Stimulated activated naive B cell treated with anti-CD40 and anti-IgM and Interleukin-4, amounts not matched to agents 10 μg/mL and 1 μg/mL and 100 μg/mL, for 72 hours (primary cell): ENCODE measurements around the gene SLC18A3.

Source experiments
- ATAC-seq, 2 donors: fragments of 150-1000 bp; cut with Tn5 transposase; replicated peaks; 2 replicates each; pipeline ENCODE4 v1.10.0; 2021; ENCODE audit warnings: moderate library complexity in 1 of 2
- DNase-seq: peaks from one replicate; pipeline ENCODE4 v3.0.0; 2021
- H3K27ac Mint-ChIP-seq: one replicate; pipeline ENCODE4 v1.8.0; 2022; ENCODE audit warnings: mild to moderate bottlenecking, mixed read lengths
- H3K27me3 Mint-ChIP-seq, 2 donors: one replicate each; pipeline ENCODE4 v1.8.0; 2022; ENCODE audit warnings: mixed read lengths in 2 of 2
- H3K36me3 Mint-ChIP-seq, 2 donors: one replicate each; pipeline ENCODE4 v1.8.0; 2022; ENCODE audit warnings: mixed read lengths in 2 of 2, mild to moderate bottlenecking in 1 of 2
- H3K4me1 Mint-ChIP-seq, 2 donors: one replicate each; pipeline ENCODE4 v1.8.0; 2022; ENCODE audit warnings: mixed read lengths in 2 of 2, mild to moderate bottlenecking in 1 of 2
- H3K4me3 Mint-ChIP-seq, 2 donors: one replicate each; pipeline ENCODE4 v1.8.0; 2022; ENCODE audit warnings: mild to moderate bottlenecking in 2 of 2, mixed read lengths in 2 of 2, moderate library complexity in 1 of 2
- H3K9me3 Mint-ChIP-seq, 2 donors: one replicate each; pipeline ENCODE4 v1.8.0; 2022; ENCODE audit warnings: mixed read lengths in 2 of 2, mild to moderate bottlenecking in 1 of 2

Gene SLC18A3

DNA sequence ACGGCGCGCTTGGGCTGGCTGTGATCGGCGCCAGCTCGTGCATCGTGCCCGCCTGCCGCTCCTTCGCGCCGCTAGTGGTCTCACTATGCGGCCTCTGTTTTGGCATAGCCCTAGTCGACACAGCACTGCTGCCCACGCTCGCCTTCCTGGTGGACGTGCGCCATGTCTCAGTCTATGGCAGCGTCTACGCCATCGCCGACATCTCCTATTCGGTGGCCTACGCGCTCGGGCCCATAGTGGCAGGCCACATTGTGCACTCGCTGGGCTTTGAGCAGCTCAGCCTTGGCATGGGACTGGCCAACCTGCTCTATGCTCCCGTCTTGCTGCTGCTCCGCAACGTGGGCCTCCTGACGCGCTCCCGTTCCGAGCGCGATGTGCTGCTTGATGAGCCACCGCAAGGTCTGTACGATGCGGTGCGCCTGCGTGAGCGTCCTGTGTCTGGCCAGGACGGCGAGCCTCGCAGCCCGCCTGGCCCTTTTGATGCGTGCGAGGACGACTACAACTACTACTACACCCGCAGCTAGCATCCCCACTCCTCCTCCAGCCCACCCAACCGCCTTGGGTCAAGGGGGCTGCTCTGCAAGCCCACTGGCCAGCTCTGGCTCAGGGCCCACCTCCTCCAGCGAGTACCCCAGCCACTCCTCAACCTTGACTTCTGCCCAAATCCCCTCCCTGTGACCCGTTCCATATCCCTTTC lies 1.9 kb downstream of the SLC18A3 start:
- no peak for ATAC-seq

DNA sequence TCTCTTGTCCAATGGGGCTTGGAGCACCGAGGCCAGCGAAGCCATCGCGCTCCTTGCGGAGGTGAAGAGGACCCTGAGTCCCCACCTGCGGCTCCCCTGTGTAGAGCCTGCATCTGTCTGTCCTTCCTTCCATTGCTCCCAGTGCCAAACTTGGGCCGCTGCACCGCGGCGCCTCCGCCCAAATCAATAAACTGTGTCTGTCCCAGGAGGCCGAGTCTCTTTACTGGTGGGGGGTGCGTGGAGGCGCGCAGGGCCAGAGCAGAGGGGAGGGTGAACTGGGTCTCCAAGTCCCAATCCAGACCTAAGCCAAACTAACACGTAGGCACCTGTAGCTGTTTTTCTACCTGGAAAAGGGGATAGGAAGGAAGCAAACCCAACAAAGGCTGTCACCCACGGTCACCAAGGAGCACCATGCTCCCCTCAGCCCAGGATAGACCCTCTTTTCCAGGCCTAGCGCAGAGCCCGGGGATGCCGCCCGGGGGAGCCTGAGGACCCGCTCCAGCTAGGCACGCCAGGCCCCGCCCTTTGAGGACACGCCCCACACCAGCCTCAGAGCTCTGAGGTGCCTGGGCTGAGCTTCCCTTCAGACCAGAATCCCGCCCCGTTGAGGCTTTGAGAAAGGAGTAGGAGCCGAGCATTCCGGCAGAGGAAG lies 2.5 kb downstream of the SLC18A3 start:
- peak; percentile 34 to 42 for ATAC-seq
- H3K27me3 Mint-ChIP-seq = peaks cover 82 to 89% of the 10 kb centered on the region in 2 donors
- H3K9me3 Mint-ChIP-seq = peaks cover 9 to 10% of the 10 kb centered on the region in 2 donors
- DNase-seq = no peak
- H3K27ac Mint-ChIP-seq = peak overlapping the region; percentile 85
- H3K36me3 Mint-ChIP-seq = peaks cover 10 to 13% of the 10 kb centered on the region in 2 donors
- peaks cover 26 to 38% of the 10 kb centered on the region in 2 donors for H3K4me1 Mint-ChIP-seq
- peak overlapping the region in 1 of 2 donors; percentile 56 for H3K4me3 Mint-ChIP-seq

More for the DNA sequence above, 1.9 kb downstream of the SLC18A3 start:
- DNase-seq = no peak
- Mint-ChIP-seq H3K4me3 (peak overlapping the region; percentile 33 to 56), H3K9me3 (peaks cover 10 to 12% of the 10 kb centered on the region in 2 donors), H3K27ac (peak overlapping the region; percentile 85), H3K4me1 (peaks cover 29 to 42% of the 10 kb centered on the region in 2 donors), H3K36me3 (peaks cover 10 to 13% of the 10 kb centered on the region in 2 donors), H3K27me3 (peaks cover 82 to 89% of the 10 kb centered on the region in 2 donors)

DNA sequence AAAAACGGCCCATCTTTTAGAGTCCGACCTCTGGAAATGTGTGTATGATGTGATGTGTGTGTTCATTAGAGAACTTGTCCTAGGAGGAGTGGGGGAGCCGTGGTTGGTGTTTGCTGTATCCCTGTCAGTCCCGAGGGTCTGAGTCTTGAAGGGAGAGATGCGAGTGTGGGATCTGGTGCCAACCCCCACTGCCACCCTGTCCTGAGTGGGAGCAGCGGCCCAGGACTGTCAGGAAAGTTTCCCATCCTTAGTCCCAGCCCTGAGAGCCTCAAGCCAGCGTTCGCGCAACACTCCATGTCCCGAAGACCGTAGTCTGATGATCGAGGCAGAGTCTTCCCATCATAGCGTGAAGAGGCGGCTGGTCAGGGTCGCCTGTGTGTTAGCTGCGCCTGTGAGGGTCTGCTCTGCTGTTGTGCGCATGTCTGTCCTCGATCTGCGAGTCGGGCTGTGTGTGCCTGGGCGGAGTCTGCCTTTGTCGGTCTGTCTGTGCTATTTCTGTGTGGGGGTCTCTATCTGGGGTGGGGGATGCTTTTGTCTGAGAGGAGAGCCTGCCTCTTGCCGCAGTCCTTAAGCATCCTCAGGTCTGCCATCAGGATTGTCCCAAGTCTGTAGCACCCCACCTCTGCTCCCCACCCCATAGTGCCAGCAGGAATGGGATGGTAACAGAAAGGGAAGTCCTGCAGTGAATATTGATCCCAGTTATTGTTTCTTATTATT lies 3.2 kb downstream of the SLC18A3 start:
- peaks cover 10 to 13% of the 10 kb centered on the region in 2 donors for H3K36me3 Mint-ChIP-seq
- peaks cover 9 to 10% of the 10 kb centered on the region in 2 donors for H3K9me3 Mint-ChIP-seq
- no peak overlapping the region for H3K4me3 Mint-ChIP-seq
- DNase-seq (no peak), ATAC-seq (no peak)
- H3K27ac Mint-ChIP-seq = peak overlapping the region; percentile 85
- H3K27me3 Mint-ChIP-seq = peaks cover 81 to 89% of the 10 kb centered on the region in 2 donors
- peaks cover 26 to 38% of the 10 kb centered on the region in 2 donors for H3K4me1 Mint-ChIP-seq

DNA sequence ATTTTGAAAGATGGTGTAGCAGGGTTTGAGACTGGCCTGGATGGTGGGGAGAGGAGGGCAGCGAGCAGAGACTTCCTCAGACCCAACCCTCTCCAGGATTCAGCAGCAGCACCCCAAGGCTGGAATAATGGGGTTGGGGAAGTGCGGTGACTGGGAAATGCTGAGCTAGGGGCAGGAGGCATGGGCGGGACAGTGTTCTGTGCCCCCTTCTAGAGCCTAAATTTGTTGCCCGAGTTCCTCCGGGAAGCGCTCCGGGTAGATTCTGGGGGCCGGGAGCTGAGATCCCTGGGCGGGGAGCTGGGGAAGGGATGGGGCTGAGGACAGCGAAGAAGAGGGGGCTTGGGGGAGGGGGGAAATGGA lies 3.8 kb downstream of the SLC18A3 start, which contains the start of gene CHAT:
Gene CHAT, plus strand, starts transcription at position 156 of the 360 bp plus-strand sequence. Its CDS starts 153 bp downstream, at position 309.
- Mint-ChIP-seq H3K27me3 (peaks cover 78 to 89% of the 10 kb centered on the region in 2 donors), H3K4me1 (peaks cover 26 to 36% of the 10 kb centered on the region in 2 donors), H3K27ac (peak within 1 kb of the TSS; percentile 85), H3K4me3 (peak within 1 kb of the TSS in 1 of 2 donors; percentile 23), H3K36me3 (peaks cover 9 to 13% of the 10 kb centered on the region in 2 donors), H3K9me3 (peaks cover 9 to 10% of the 10 kb centered on the region in 2 donors)
- DNase-seq (no peak), ATAC-seq (no peak)

DNA sequence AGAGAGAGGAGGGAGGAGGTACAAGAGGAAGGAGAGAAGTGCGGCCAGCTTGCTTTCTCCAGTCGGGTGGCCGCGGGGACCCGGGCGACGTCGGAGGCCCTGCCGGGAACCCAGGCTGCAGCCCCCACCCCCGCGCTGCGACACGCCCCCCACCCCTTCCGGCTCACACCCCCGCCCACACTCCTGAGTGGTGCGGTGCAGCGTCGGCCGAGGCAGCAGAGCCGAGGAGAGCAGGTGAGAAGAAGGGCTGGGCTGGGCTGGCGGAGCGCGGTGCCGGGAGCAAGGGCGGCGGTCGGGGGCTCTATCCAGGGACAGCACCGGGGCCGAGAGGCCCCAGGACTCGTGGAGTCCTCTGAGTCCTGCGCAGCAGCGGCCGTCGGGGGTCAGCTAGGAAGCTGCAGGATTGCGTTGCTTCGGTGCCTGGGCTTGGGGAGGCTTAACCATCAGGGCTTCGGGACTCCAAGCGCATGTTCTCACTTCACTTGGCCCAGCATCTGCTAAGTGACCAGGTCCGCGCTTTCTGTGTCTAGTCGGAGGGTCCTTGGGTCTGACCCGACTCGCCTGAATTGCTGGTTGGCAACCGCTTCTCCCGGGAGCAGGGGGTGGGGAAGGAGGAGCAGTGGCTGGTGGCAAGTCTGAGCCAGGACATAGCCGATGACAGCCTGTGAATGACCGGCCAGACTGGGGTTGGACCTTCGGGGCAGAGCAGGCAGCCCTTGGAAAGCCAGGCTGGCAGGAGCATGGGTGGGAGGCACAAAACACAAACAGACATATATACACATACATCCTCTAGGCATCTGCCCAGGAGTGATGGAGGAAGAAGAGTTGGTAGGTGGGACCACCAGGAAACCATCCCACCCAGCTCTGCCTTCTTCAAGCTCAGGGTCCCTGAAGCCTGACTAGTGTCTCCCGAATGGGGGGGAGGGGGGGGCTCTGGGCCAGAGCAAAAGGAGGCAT lies 4.4 kb downstream of the SLC18A3 start:
- Mint-ChIP-seq H3K4me3 (no peak overlapping the region), H3K27ac (peak overlapping the region; percentile 20), H3K27me3 (peaks cover 79 to 85% of the 10 kb centered on the region in 2 donors), H3K9me3 (peaks cover 9 to 10% of the 10 kb centered on the region in 2 donors), H3K36me3 (peaks cover 8 to 13% of the 10 kb centered on the region in 2 donors), H3K4me1 (peaks cover 24 to 29% of the 10 kb centered on the region in 2 donors)
- DNase-seq (no peak), ATAC-seq (no peak)

DNA sequence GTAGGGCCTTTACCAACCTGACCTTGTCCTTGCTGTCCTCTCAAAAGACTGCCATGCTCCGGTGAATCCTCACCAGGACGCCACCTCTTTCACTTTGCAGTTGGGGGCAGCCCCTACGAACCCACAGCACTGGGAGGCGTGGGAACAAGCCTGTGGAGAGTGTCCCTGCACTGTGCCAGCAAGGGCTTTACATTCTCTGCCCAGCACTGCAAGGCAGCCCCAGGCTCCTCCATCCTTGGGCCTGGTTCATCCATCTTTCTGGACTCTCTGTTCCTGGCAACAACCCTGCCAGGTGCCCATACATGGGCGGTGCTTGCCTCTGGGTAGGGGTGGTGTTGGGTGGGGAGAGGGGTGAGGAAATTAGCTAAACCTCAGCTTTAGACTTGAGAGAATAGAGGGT lies 5.1 kb downstream of the SLC18A3 start:
- Mint-ChIP-seq H3K27me3 (peaks cover 86 to 91% of the 10 kb centered on the region in 2 donors), H3K27ac (no peak overlapping the region), H3K4me1 (peaks cover 26 to 28% of the 10 kb centered on the region in 2 donors), H3K4me3 (no peak overlapping the region), H3K9me3 (peaks cover 9 to 10% of the 10 kb centered on the region in 2 donors), H3K36me3 (peaks cover 8 to 13% of the 10 kb centered on the region in 2 donors)
- ATAC-seq = peak; percentile 28 to 33
- no peak for DNase-seq

DNA sequence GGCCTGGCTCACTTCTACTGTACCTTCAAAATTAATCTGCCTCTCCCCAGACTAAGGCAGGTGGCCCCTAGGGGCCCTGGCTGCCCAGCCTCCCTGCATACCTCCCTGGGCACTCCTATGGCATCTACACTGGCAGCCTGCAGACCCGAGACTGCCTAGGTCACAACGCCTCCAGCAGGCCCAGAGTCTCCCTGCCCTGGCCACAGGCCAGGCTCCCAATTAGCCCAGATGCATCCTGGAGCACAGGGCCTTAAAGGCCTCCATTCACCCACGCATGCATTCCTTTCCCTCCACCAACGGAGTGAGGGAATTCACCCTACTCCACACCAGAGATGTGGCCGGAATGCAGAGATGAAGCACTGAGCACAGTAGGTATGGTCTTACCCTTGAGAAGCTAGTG lies 5.6 kb downstream of the SLC18A3 start:
- H3K9me3 Mint-ChIP-seq = peaks cover 9 to 10% of the 10 kb centered on the region in 2 donors
- H3K27ac Mint-ChIP-seq = no peak overlapping the region
- peaks cover 8 to 13% of the 10 kb centered on the region in 2 donors for H3K36me3 Mint-ChIP-seq
- H3K4me3 Mint-ChIP-seq = no peak overlapping the region
- DNase-seq (no peak), ATAC-seq (no peak)
- H3K4me1 Mint-ChIP-seq = peaks cover 26 to 28% of the 10 kb centered on the region in 2 donors
- H3K27me3 Mint-ChIP-seq = peaks cover 86 to 91% of the 10 kb centered on the region in 2 donors

DNA sequence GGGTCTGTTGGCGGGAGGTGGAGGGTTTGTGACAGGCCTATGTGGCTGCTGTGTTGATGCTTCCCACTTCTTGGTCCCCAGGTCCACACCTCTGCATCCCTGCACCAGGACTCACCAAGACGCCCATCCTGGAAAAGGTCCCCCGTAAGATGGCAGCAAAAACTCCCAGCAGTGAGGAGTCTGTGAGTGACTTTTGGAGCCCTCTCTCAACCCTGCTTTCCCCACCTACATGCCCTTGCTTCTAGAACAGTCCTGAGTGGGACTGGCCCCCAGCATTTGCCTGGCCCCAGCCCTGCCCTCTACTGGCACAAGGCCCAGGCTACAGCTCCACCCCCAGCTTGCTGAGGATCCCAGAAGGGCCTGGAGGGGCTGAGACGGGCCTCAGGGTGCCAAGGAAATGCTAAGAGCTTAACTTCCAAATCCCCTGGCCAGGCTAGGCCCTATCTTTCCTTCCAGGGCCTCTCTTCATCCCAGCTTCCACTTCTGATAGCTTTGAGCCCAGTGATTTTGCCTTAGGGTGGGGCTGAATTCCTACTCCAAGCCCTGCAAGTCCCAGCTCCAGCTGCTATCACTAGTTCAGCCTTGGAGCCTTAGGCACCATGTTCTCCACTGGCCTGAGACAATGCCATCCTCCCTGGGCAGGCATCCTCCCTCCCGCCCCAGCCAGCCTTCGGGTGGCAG lies 6.5 kb downstream of the SLC18A3 start:
- H3K9me3 Mint-ChIP-seq = peaks cover 7 to 9% of the 10 kb centered on the region in 2 donors
- H3K4me3 Mint-ChIP-seq = no peak overlapping the region
- H3K27me3 Mint-ChIP-seq = peaks cover 80 to 83% of the 10 kb centered on the region in 2 donors
- DNase-seq (no peak), ATAC-seq (no peak)
- H3K27ac Mint-ChIP-seq = no peak overlapping the region
- H3K36me3 Mint-ChIP-seq = peaks cover 8 to 10% of the 10 kb centered on the region in 2 donors
- H3K4me1 Mint-ChIP-seq = peaks cover 23 to 24% of the 10 kb centered on the region in 2 donors

DNA sequence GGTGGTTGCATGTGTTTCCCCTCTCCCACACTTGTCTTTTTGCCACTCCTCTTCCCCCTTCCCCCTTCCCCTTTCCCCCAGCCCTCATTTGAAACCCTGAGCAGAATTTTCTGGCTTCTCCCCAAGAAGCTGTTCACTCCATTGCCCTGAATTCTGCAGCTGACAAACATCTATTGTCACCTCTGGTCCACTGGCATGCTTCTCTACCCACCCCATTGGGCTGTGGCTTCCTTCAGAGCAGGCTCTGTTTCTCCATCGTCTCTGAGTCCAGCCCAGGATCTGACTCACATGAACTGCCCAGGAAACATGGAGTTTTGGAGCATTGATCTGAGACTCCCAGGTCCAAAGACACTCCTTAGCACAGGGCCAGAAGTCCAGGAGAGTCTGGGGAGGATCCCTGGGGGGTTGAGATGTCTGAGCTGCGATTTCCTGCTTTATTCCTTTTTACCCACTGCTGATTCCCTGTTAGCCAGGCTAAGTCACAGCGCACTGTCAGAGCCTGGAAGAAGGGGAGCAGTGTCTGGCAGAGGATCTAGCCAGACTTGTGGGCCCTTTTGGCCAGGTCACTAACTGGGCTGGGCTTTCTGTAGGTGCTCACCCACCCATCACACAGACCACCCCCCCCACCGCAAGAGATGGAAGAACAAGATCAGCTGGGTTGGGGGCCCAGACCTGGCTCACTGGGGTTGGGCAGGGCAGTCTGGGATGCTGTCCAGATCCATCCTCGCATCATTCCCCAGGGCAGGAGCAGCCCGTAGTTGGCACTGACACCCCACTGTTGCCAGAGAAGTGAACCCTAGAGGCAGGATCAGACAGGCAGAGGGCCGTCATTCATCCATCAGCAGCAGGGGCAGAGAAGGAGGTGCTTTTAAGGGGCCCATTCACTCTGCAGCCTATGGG lies 7.3 kb downstream of the SLC18A3 start:
- H3K27ac Mint-ChIP-seq = no peak overlapping the region
- H3K9me3 Mint-ChIP-seq = peaks cover 1 to 2% of the 10 kb centered on the region in 2 donors
- H3K4me1 Mint-ChIP-seq = peaks cover 16% of the 10 kb centered on the region in 2 donors
- DNase-seq = no peak
- ATAC-seq = no peak
- peaks cover 75 to 78% of the 10 kb centered on the region in 2 donors for H3K27me3 Mint-ChIP-seq
- H3K4me3 Mint-ChIP-seq = no peak overlapping the region
- peaks cover 2% of the 10 kb centered on the region in 2 donors for H3K36me3 Mint-ChIP-seq

DNA sequence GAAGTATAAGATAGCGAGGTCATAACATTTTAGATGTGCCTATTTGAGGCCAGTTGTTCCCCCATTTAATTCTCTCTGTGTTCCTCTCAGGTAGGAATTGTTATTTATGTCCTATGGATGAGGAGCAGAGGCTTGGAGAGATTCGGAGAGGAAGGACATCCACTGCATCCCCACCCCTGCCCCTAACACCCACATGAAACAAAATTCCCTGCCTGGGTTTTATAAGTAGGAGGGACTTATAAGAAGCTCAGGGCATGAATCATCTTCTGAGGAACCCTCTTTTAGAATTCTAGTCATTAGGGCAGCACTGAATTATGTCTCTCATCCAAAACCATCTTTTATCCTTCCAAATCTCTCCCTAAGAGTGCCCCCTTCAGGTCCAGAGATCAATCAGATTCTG lies 8.7 kb downstream of the SLC18A3 start:
- Mint-ChIP-seq H3K27me3 (peaks cover 65 to 73% of the 10 kb centered on the region in 2 donors), H3K9me3 (no peaks in the 10 kb centered on the region), H3K36me3 (no peaks in the 10 kb centered on the region), H3K27ac (no peak overlapping the region), H3K4me3 (no peak overlapping the region), H3K4me1 (peaks cover 3 to 7% of the 10 kb centered on the region in 2 donors)
- no peak for ATAC-seq
- no peak for DNase-seq

DNA sequence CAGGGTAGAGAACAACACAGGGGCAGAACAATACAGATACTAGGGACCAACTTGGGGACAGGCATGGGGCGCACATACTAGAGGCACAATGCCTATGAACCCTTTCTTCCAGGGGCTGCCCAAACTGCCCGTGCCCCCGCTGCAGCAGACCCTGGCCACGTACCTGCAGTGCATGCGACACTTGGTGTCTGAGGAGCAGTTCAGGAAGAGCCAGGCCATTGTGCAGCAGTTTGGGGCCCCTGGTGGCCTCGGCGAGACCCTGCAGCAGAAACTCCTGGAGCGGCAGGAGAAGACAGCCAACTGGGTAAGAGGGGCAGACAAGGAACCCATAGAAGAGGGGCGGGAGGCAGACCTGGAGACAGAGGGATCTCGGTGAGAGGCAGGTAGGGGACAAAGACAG lies 9.5 kb downstream of the SLC18A3 start:
- H3K36me3 Mint-ChIP-seq = no peaks in the 10 kb centered on the region
- H3K9me3 Mint-ChIP-seq = no peaks in the 10 kb centered on the region
- peaks cover 0 to 4% of the 10 kb centered on the region in 2 donors for H3K4me1 Mint-ChIP-seq
- no peak overlapping the region for H3K4me3 Mint-ChIP-seq
- ATAC-seq = no peak
- no peak overlapping the region for H3K27ac Mint-ChIP-seq
- H3K27me3 Mint-ChIP-seq = peaks cover 57 to 72% of the 10 kb centered on the region in 2 donors
- no peak for DNase-seq

DNA sequence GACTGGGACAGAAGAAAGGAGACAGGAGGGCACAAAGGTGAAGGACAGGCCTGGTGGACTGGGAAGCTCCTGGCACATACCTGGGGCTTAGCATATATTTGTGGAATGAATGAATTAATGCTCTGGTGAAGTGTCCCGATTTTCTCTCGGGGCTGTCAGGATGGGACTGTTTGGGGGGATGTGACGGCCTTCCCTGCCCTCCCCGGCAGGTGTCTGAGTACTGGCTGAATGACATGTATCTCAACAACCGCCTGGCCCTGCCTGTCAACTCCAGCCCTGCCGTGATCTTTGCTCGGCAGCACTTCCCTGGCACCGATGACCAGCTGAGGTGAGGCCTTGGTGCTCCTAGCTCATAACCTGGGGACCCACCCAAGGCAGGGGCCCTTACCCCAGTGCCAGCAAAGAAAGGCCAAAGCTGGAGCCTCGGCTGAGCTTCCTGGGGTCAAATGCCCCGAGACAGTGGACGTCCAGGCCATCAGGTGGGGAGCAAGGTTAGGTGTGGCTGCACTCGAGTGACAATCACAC lies 10.2 kb downstream of the SLC18A3 start:
- no peak overlapping the region for H3K27ac Mint-ChIP-seq

More for the DNA sequence above, 10.2 kb downstream of the SLC18A3 start:
- Mint-ChIP-seq H3K9me3 (no peaks in the 10 kb centered on the region), H3K27me3 (peaks cover 50 to 68% of the 10 kb centered on the region in 2 donors), H3K4me1 (peaks cover 0 to 2% of the 10 kb centered on the region in 2 donors), H3K36me3 (no peaks in the 10 kb centered on the region), H3K4me3 (no peak overlapping the region)
- DNase-seq (no peak), ATAC-seq (no peak)
